ENCODE data around the gene NTN5. TPM values are rescaled to one million over a fixed set of nuclear protein-coding genes. Genes with fewer than 3 reads are reported as not detected.

The NTN5 gene
- total and polyA plus RNA-seq, 10 of the 15 experiments (the other 5 are each of a cell fraction or from before 2014, with no cell fraction given): 0.07 to 0.22 TPM; not detected in 8

GRCh38 chr19:48646001-48646721 lies 26.7 kb downstream of the NTN5 start, which contains the start of gene CA11:
Gene CA11 (minus strand): TSS chr19:48646187. CDS start chr19:48645632, 555 bp downstream.
- H3K4me2 ChIP-seq (ENCODE audit: control insufficient read depth, insufficient read depth): peak within 1 kb of the TSS; percentile 97
- DNase-seq (ENCODE audit: low read depth, low spot score) (no peak), ATAC-seq (peak; percentile 93), FAIRE-seq (no peak)
- peak within 1 kb of the TSS; percentile 15; the same call in 1 of the 2 replicates for H3K27ac ChIP-seq (ENCODE audit: control insufficient read depth, insufficient read depth)
- peak within 1 kb of the TSS; percentile 37; the same call in 1 of the 2 replicates for H3K9ac ChIP-seq (ENCODE audit: control insufficient read depth, insufficient read depth, low read length)
- H3K9me3 ChIP-seq (replicated peaks; ENCODE audit: control insufficient read depth, insufficient read depth, low read length): no peaks in the 10 kb centered on the region
- BruUV-seq (replicated peaks): no TSS peak
- H3K36me3 ChIP-seq (ENCODE audit: control insufficient read depth in 2 of 2, insufficient read depth in 2 of 2, low read length in 1 of 2): no peaks in the 10 kb centered on the region
- H3K79me2 ChIP-seq (ENCODE audit: control insufficient read depth, insufficient read depth, low read length): no peaks in the 10 kb centered on the region
- under 1% methylated on average over 33 of the region's 33 CpGs for WGBS (ENCODE audit: insufficient coverage, insufficient replicate concordance, low lambda C conversion rate, missing lambda C conversion rate)
- ChIA-PET CTCF (interaction anchor here (0.6 to 3.6 kb wide), 26 partner anchors 8 to 353 kb away, joined by 3 to 31 read pairs (median 4); partner anchors contain the start of genes GYS1, HSD17B14, RPL18 and RUVBL2), SMC1A (ENCODE audit: uncharacterized antibody, unreplicated experiment) (interaction anchor here (0.7 to 2.4 kb wide), 14 partner anchors 8 to 347 kb away, joined by 3 to 13 read pairs (median 4); partner anchors contain the start of genes DBP, GYS1 and RUVBL2), POLR2A (interaction anchor here (0.8 to 2.0 kb wide), 8 partner anchors 12 to 324 kb away, joined by 3 to 15 read pairs (median 4); partner anchors contain the start of genes PPP1R15A, RPL18 and SPHK2), RAD21 (ENCODE audit: unreplicated experiment) (interaction anchor here (0.6 to 2.1 kb wide), 26 partner anchors 13 to 488 kb away, joined by 3 to 18 read pairs (median 4); partner anchors contain the start of genes GYS1, HSD17B14, RPL18 and RUVBL2)
- H3K27me3 ChIP-seq (replicated peaks in 1 of 2; ENCODE audit: control insufficient read depth in 2 of 2, insufficient read depth in 2 of 2, low read length in 1 of 2): no peaks in the 10 kb centered on the region
- peaks cover 20% of the 10 kb centered on the region for H3K4me1 ChIP-seq (ENCODE audit: control insufficient read depth, insufficient read depth, low read length)
- H3K4me3 ChIP-seq: peak within 1 kb of the TSS; percentile 91
- peak within 1 kb of the TSS; percentile 88 for H2AFZ ChIP-seq (ENCODE audit: control insufficient read depth, low read depth, low read length)
- intact Hi-C loops (cut with micrococcal nuclease; ENCODE audit: unreplicated experiment): loop anchor here (1.0 to 5.0 kb wide), 3 partner anchors 29 to 191 kb away; partner anchors contain the start of gene HSD17B14
- H4K20me1 ChIP-seq (ENCODE audit: control insufficient read depth, insufficient read depth): no peaks in the 10 kb centered on the region
- in situ Hi-C loops (cut with MboI): loop anchor here (5.0 to 25.0 kb wide), 2 partner anchors 191 to 1241 kb away; partner anchors contain the start of genes AKT1S1, HSD17B14, IL4I1 and TBC1D17
- TF ChIP-seq MEF2B (IDR thresholded peaks at IDR 0.05; ENCODE audit: partially characterized antibody, poor library complexity, severe bottlenecking): peak; percentile 46
- TF ChIP-seq WRNIP1 (IDR thresholded peaks at IDR 0.05; ENCODE audit: borderline replicate concordance, low read depth, low read length): peak; percentile 100
- TF ChIP-seq NFXL1 (IDR thresholded peaks at IDR 0.05; ENCODE audit: borderline replicate concordance): peak; percentile 24; the same call in 1 of the 2 replicates
- no peak for TF ChIP-seq FOXK2 (IDR thresholded peaks at IDR 0.05)
- peak; percentile 97 for TF ChIP-seq RAD21 (IDR thresholded peaks at IDR 0.05; ENCODE audit: insufficient read depth, low read depth, low read length)
- no peak for TF ChIP-seq CHD1 (IDR thresholded peaks at IDR 0.05; ENCODE audit: low read depth, low read length)
- TF ChIP-seq HDAC2 (IDR thresholded peaks at IDR 0.05): no peak
- TF ChIP-seq, protein P1, sequence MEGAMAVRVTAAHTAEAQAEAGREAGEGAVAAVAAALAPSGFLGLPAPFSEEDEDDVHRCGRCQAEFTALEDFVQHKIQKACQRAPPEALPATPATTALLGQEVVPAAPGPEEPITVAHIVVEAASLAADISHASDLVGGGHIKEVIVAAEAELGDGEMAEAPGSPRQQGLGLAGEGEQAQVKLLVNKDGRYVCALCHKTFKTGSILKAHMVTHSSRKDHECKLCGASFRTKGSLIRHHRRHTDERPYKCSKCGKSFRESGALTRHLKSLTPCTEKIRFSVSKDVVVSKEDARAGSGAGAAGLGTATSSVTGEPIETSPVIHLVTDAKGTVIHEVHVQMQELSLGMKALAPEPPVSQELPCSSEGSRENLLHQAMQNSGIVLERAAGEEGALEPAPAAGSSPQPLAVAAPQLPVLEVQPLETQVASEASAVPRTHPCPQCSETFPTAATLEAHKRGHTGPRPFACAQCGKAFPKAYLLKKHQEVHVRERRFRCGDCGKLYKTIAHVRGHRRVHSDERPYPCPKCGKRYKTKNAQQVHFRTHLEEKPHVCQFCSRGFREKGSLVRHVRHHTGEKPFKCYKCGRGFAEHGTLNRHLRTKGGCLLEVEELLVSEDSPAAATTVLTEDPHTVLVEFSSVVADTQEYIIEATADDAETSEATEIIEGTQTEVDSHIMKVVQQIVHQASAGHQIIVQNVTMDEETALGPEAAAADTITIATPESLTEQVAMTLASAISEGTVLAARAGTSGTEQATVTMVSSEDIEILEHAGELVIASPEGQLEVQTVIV (IDR thresholded peaks at IDR 0.05; ENCODE audit: borderline replicate concordance, partially characterized antibody): peak; percentile 70
- peak; percentile 40; the same call in 1 of the 2 replicates for TF ChIP-seq POLR2A (IDR thresholded peaks at IDR 0.05; ENCODE audit: low read depth, low read length)
- TF ChIP-seq ASH2L (IDR thresholded peaks at IDR 0.05; ENCODE audit: borderline replicate concordance, low read depth): no peak
- peak; percentile 38; the same call in 1 of the 2 replicates for TF ChIP-seq LARP7 (IDR thresholded peaks at IDR 0.05)
- TF ChIP-seq POU2F2 (IDR thresholded peaks at IDR 0.05; ENCODE audit: borderline replicate concordance, low read depth, low read length): 0 out of 3 replicates have a peak, but pooled peaks have one; percentile 9
- 0 out of 4 replicates have a peak, but pooled peaks of 1 of the 2 experiments have one; percentile 48 for TF ChIP-seq SRF (IDR thresholded peaks at IDR 0.05; ENCODE audit: low read depth in 2 of 2, low read length in 2 of 2)
- TF ChIP-seq TCF3 (IDR thresholded peaks at IDR 0.05; ENCODE audit: borderline replicate concordance, insufficient read depth, low read depth, low read length): 0 out of 2 replicates have a peak, but pooled peaks have one; percentile 21
- TF ChIP-seq CTCF (IDR thresholded peaks at IDR 0.05 in 2 of 3, conservative IDR thresholded peaks at IDR 0.05 in 1 of 3; ENCODE audit: control insufficient read depth in 2 of 3, extremely low read depth in 1 of 3, insufficient read depth in 1 of 3, low read depth in 3 of 3, low read length in 3 of 3): peak; percentile 79 to 98 (median 96); a peak in 5 of 6 replicates
- TF ChIP-seq TARDBP (IDR thresholded peaks at IDR 0.05; ENCODE audit: borderline replicate concordance): 0 out of 2 replicates have a peak, but pooled peaks have one; percentile 58
- TF ChIP-seq SMC3 (IDR thresholded peaks at IDR 0.05; ENCODE audit: borderline replicate concordance, low read length): peak; percentile 49; the same call in 1 of the 2 replicates
- TF ChIP-seq BHLHE40 (IDR thresholded peaks at IDR 0.05; ENCODE audit: borderline replicate concordance in 1 of 2, low read depth in 2 of 2, low read length in 1 of 2): peak in 1 of 2 experiments; percentile 54; a peak in 2 of 4 replicates

Data from GM12878 (cell line).